Measurements from ENCODE around the gene PDK3. TPM values are rescaled to one million over a fixed set of nuclear protein-coding genes. Genes with fewer than 3 reads are reported as not detected.

PDK3 gene
- total RNA-seq, 1 experiment from 2014 or later, result 6.6 TPM

- Histone ChIP-seq H3K27me3 (replicated peaks; ENCODE audit: insufficient read depth, low read depth, low read length, poor library complexity) (peaks cover 38% of the 10 kb centered on the region), H3K4me3 (ENCODE audit: low read depth, low read length, poor library complexity, severe bottlenecking) (no peak overlapping the region), H3K36me3 (ENCODE audit: insufficient read depth, low read length, poor library complexity, severe bottlenecking) (no peaks in the 10 kb centered on the region), H3K4me1 (ENCODE audit: insufficient read depth, low read length, poor library complexity, severe bottlenecking) (no peaks in the 10 kb centered on the region), H3K9me3 (ENCODE audit: low read depth, low read length, poor library complexity, severe bottlenecking) (no peaks in the 10 kb centered on the region), H3K27ac (ENCODE audit: low read depth, low read length, poor library complexity, severe bottlenecking) (no peak overlapping the region)
- no peak for DNase-seq (ENCODE audit: low spot score)
- ChIA-PET POLR2A (ENCODE audit: low non-redundant PET) (no interaction called here), CTCF (no interaction called here)
- TF ChIP-seq EZH2 (IDR thresholded peaks at IDR 0.05; ENCODE audit: borderline replicate concordance, low read depth, low read length, poor library complexity, severe bottlenecking) (no peak), CTCF (conservative IDR thresholded peaks at IDR 0.05; ENCODE audit: low read depth, low read length) (no peak)
- intact Hi-C loops (cut with micrococcal nuclease; ENCODE audit: unreplicated experiment), result no loop called here
- BruUV-seq (replicated peaks), result no TSS peak
Measured at GRCh38 chrX:24435060-24435459, 30.0 kb upstream of the PDK3 start.

GRCh38 chrX:24443918-24444317 is 21.2 kb upstream of the PDK3 start:
- no peak for DNase-seq (ENCODE audit: low spot score)
- Histone ChIP-seq H3K36me3 (ENCODE audit: insufficient read depth, low read length, poor library complexity, severe bottlenecking) (no peaks in the 10 kb centered on the region), H3K4me1 (ENCODE audit: insufficient read depth, low read length, poor library complexity, severe bottlenecking) (no peaks in the 10 kb centered on the region), H3K27me3 (replicated peaks; ENCODE audit: insufficient read depth, low read depth, low read length, poor library complexity) (peaks cover 23% of the 10 kb centered on the region), H3K9me3 (ENCODE audit: low read depth, low read length, poor library complexity, severe bottlenecking) (no peaks in the 10 kb centered on the region), H3K27ac (ENCODE audit: low read depth, low read length, poor library complexity, severe bottlenecking) (no peak overlapping the region), H3K4me3 (ENCODE audit: low read depth, low read length, poor library complexity, severe bottlenecking) (no peak overlapping the region)
- ChIA-PET CTCF (no interaction called here), POLR2A (ENCODE audit: low non-redundant PET) (no interaction called here)
- TF ChIP-seq EZH2 (IDR thresholded peaks at IDR 0.05; ENCODE audit: borderline replicate concordance, low read depth, low read length, poor library complexity, severe bottlenecking), result no peak
- no peak for TF ChIP-seq CTCF (conservative IDR thresholded peaks at IDR 0.05; ENCODE audit: low read depth, low read length)
- no TSS peak for BruUV-seq (replicated peaks)
- intact Hi-C loops (cut with micrococcal nuclease; ENCODE audit: unreplicated experiment), result no loop called here

GRCh38 chrX:24444645-24445044 is 20.4 kb upstream of the PDK3 start:
- TF ChIP-seq EZH2 (IDR thresholded peaks at IDR 0.05; ENCODE audit: borderline replicate concordance, low read depth, low read length, poor library complexity, severe bottlenecking), result no peak
- no peak for TF ChIP-seq CTCF (conservative IDR thresholded peaks at IDR 0.05; ENCODE audit: low read depth, low read length)
- H3K36me3 ChIP-seq (ENCODE audit: insufficient read depth, low read length, poor library complexity, severe bottlenecking), result no peaks in the 10 kb centered on the region
- H3K4me1 ChIP-seq (ENCODE audit: insufficient read depth, low read length, poor library complexity, severe bottlenecking), result no peaks in the 10 kb centered on the region
- H3K27ac ChIP-seq (ENCODE audit: low read depth, low read length, poor library complexity, severe bottlenecking), result no peak overlapping the region
- no peaks in the 10 kb centered on the region for H3K9me3 ChIP-seq (ENCODE audit: low read depth, low read length, poor library complexity, severe bottlenecking)
- no TSS peak for BruUV-seq (replicated peaks)
- H3K4me3 ChIP-seq (ENCODE audit: low read depth, low read length, poor library complexity, severe bottlenecking), result no peak overlapping the region
- no peak for DNase-seq (ENCODE audit: low spot score)
- ChIA-PET CTCF (no interaction called here), POLR2A (ENCODE audit: low non-redundant PET) (no interaction called here)
- intact Hi-C loops (cut with micrococcal nuclease; ENCODE audit: unreplicated experiment), result no loop called here
- peaks cover 20% of the 10 kb centered on the region for H3K27me3 ChIP-seq (replicated peaks; ENCODE audit: insufficient read depth, low read depth, low read length, poor library complexity)

All from A673 (cell line).